Measurements from ENCODE around the gene CHN2.

Gene CHN2

DNA sequence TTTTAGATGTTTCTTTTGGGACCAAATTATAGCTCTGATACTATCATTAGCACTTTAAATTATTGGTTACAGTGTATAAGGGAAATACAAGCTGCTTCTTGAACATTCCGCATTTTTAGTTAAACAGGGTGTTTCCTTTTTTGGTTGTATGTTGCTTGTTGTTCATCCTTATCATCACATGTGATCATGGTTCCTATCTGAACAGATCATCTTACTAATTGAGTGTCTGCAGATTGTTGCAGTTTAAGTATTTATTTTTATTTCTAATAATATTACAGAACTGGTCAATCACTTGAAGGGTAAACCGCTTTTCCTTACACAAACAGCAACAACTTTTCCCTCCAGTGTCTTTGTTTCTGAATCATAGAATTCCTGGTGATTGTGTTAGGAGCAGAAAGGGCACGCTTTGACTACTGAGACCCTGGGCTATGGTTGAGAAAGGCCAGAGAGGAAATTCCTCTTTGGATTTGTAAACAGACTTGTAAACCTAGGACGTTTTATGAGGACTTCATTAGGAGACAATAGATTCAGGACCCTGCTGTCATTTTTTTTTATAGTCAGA is 37.2 kb downstream of the CHN2 start:
- no peak overlapping the region for H3K4me3 ChIP-seq (ENCODE audit: low read depth, low read length)
- no peak for DNase-seq (ENCODE audit: low read depth)
- TF ChIP-seq, protein P1, sequence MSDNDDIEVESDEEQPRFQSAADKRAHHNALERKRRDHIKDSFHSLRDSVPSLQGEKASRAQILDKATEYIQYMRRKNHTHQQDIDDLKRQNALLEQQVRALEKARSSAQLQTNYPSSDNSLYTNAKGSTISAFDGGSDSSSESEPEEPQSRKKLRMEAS (IDR thresholded peaks at IDR 0.05; ENCODE audit: low read depth, low read length) = no peak
- TF ChIP-seq POLR2A (IDR thresholded peaks at IDR 0.05; ENCODE audit: extremely low read depth, insufficient read length) = no peak
- TF ChIP-seq, protein P2, sequence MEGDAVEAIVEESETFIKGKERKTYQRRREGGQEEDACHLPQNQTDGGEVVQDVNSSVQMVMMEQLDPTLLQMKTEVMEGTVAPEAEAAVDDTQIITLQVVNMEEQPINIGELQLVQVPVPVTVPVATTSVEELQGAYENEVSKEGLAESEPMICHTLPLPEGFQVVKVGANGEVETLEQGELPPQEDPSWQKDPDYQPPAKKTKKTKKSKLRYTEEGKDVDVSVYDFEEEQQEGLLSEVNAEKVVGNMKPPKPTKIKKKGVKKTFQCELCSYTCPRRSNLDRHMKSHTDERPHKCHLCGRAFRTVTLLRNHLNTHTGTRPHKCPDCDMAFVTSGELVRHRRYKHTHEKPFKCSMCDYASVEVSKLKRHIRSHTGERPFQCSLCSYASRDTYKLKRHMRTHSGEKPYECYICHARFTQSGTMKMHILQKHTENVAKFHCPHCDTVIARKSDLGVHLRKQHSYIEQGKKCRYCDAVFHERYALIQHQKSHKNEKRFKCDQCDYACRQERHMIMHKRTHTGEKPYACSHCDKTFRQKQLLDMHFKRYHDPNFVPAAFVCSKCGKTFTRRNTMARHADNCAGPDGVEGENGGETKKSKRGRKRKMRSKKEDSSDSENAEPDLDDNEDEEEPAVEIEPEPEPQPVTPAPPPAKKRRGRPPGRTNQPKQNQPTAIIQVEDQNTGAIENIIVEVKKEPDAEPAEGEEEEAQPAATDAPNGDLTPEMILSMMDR (IDR thresholded peaks at IDR 0.05; ENCODE audit: low read depth, low read length) = no peak
- TF ChIP-seq MYC (IDR thresholded peaks at IDR 0.05; ENCODE audit: low read depth, low read length) = no peak

DNA sequence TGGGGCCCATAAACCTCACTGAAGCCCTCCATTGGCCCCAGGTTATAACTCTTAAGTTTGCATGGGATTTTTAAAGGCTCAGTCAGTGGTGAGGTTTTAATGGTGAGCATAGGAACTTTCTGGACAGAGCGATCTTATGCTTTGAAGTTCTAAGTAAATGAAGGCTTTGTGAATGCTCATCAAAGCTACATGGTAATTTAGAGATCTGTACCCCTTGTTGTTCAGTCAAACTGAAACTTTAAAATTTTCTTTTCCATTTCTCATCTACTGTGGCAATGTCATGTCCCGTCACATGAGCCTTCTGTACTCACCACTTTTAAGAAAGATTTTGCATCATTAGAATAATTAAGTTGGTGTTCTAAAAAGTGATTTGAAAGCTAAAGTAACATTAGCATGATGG is 39.9 kb downstream of the CHN2 start:
- H3K4me3 ChIP-seq (ENCODE audit: low read depth, low read length) = no peak overlapping the region
- TF ChIP-seq, protein P2 (IDR thresholded peaks at IDR 0.05; ENCODE audit: low read depth, low read length) = no peak
- TF ChIP-seq MYC (IDR thresholded peaks at IDR 0.05; ENCODE audit: low read depth, low read length) (no peak), POLR2A (IDR thresholded peaks at IDR 0.05; ENCODE audit: extremely low read depth, insufficient read length) (no peak)
- TF ChIP-seq, protein P1 (IDR thresholded peaks at IDR 0.05; ENCODE audit: low read depth, low read length) = no peak
- DNase-seq (ENCODE audit: low read depth) = no peak

DNA sequence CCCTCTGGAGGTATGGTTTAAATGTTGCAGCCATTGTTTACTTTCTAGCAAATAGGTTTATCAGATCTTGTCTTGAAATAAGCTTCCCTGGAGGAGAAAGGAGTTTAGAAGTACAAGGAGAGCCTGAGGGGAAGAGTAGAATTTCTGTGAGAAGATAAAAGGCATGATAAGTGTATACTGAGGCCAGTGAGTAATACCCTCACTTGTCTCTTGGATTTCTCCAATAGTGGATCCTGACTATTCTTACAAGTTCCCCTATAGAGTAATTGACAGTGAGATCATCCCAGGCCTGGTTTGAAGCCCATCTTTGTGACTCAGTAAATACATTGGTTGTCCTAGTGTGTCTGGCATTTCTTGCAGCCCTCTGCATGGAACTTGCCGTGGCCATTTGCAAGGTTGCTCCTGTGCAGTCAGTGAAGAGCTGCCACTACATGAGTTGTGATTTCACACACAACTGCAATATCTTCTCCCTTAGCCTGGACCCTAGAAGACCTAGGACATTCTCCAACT is 41.6 kb downstream of the CHN2 start:
- no peak for DNase-seq (ENCODE audit: low read depth)
- TF ChIP-seq MYC (IDR thresholded peaks at IDR 0.05; ENCODE audit: low read depth, low read length) (no peak), POLR2A (IDR thresholded peaks at IDR 0.05; ENCODE audit: extremely low read depth, insufficient read length) (no peak)
- TF ChIP-seq, protein P2 (IDR thresholded peaks at IDR 0.05; ENCODE audit: low read depth, low read length) = no peak
- TF ChIP-seq, protein P1 (IDR thresholded peaks at IDR 0.05; ENCODE audit: low read depth, low read length) = no peak
- no peak overlapping the region for H3K4me3 ChIP-seq (ENCODE audit: low read depth, low read length)

DNA sequence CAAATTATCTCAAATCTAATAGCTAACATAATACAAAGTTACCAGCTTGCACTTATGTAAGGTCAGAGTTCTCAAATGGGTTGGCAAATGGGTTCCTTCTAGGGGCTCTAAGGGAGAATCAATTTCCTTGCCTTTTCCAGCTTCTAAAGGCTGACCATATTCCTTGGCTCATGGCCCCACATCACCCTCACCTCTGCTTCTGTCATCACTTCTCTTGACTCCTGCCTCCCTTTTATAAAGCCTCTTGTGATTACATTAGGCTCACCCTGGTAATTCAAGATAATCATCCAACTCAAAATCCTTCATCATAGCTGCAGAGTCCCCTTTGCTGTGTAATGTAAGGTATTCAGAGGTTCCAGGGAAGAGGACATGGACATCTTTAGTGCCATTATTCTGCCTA is 42.1 kb downstream of the CHN2 start:
- no peak overlapping the region for H3K4me3 ChIP-seq (ENCODE audit: low read depth, low read length)
- TF ChIP-seq POLR2A (IDR thresholded peaks at IDR 0.05; ENCODE audit: extremely low read depth, insufficient read length) (no peak), MYC (IDR thresholded peaks at IDR 0.05; ENCODE audit: low read depth, low read length) (no peak)
- TF ChIP-seq, protein P1 (IDR thresholded peaks at IDR 0.05; ENCODE audit: low read depth, low read length) = no peak
- TF ChIP-seq, protein P2 (IDR thresholded peaks at IDR 0.05; ENCODE audit: low read depth, low read length) = no peak
- no peak for DNase-seq (ENCODE audit: low read depth)

DNA sequence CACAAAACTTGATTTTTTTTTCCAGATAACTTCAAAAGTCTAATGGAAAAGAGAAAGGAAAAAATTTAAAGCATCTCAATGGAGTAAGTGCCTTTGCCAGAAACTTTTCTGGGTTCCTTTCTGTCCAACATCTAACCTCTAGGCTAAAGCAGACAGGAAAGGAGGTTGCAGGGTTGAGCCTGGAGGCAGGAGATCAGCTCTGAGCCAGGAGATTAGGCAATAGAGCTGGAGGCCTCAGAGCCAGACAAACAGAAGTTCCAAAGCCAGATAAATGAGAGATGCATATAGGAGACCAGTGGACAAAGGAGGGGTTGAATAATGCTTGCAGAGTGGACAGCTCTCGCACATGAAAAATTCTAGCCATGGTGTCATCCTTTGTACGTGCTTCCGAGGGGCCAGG is 42.9 kb downstream of the CHN2 start:
- H3K4me3 ChIP-seq (ENCODE audit: low read depth, low read length) = no peak overlapping the region
- TF ChIP-seq, protein P2 (IDR thresholded peaks at IDR 0.05; ENCODE audit: low read depth, low read length) = no peak
- TF ChIP-seq POLR2A (IDR thresholded peaks at IDR 0.05; ENCODE audit: extremely low read depth, insufficient read length) (no peak), MYC (IDR thresholded peaks at IDR 0.05; ENCODE audit: low read depth, low read length) (no peak)
- TF ChIP-seq, protein P1 (IDR thresholded peaks at IDR 0.05; ENCODE audit: low read depth, low read length) = no peak
- no peak for DNase-seq (ENCODE audit: low read depth)
